C4-2B (cell line): ENCODE data around the gene SEC11C.
A peak's percentile ranks its signal among the peaks of the same experiment; 100 is the strongest.

Experiments used
- H3K27ac ChIP-seq: fragments of 450-650 bp; 2 replicates; pipeline ENCODE4 v1.5.1; 2017
- CTCF ChIP-seq: fragments of 450-650 bp; conservative IDR thresholded peaks from 2 replicates; pipeline ENCODE4 v1.5.1; 2017; ENCODE audit warnings: mild to moderate bottlenecking
- ZFX ChIP-seq: fragments of 450-650 bp; IDR thresholded peaks from 2 replicates; pipeline ENCODE4 v1.6.1; 2017

SEC11C gene

GRCh38 chr18:59114160-59114559 is 25.5 kb upstream of the SEC11C start:
- H3K27ac ChIP-seq, result no peak overlapping the region
- TF ChIP-seq CTCF (no peak), ZFX (no peak)

- no peak for TF ChIP-seq CTCF
- TF ChIP-seq ZFX, result no peak
- H3K27ac ChIP-seq, result no peak overlapping the region
Measured at GRCh38 chr18:59123588-59124369, 15.9 kb upstream of the SEC11C start.

- TF ChIP-seq CTCF (no peak), ZFX (no peak)
Measured at GRCh38 chr18:59124370-59124704, 15.3 kb upstream of the SEC11C start.

GRCh38 chr18:59127047-59127446 is 12.6 kb upstream of the SEC11C start:
- H3K27ac ChIP-seq, result no peak overlapping the region
- TF ChIP-seq CTCF, result no peak
- no peak for TF ChIP-seq ZFX

More at GRCh38 chr18:59124370-59124704, 15.3 kb upstream of the SEC11C start:
- no peak overlapping the region for H3K27ac ChIP-seq

GRCh38 chr18:59129951-59130703 is 9.6 kb upstream of the SEC11C start:
- no peak for TF ChIP-seq CTCF
- TF ChIP-seq ZFX, result no peak
- H3K27ac ChIP-seq, result no peak overlapping the region

GRCh38 chr18:59132810-59133465 is 6.7 kb upstream of the SEC11C start:
- TF ChIP-seq ZFX (no peak), CTCF (no peak)

GRCh38 chr18:59139291-59139614 is 431 bp upstream of the SEC11C start:
- peak overlapping the region; percentile 72 for H3K27ac ChIP-seq
- no peak for TF ChIP-seq ZFX
- no peak for TF ChIP-seq CTCF

More at GRCh38 chr18:59132810-59133465, 6.7 kb upstream of the SEC11C start:
- H3K27ac ChIP-seq, result no peak overlapping the region
